Measurements from ENCODE around the gene RAB7B. TPM values are rescaled to one million over a fixed set of nuclear protein-coding genes. Genes with fewer than 3 reads are reported as not detected.

Gene RAB7B
- total RNA-seq, 1 experiment from 2014 or later, result 0.22 TPM

Other genes with a start within 250 kb of the RAB7B start
- 17.7 TPM for gene RAB29, start 227.9 kb downstream of the RAB7B start, total RNA-seq (2021; ENCODE audit: unreplicated experiment)
- 35.9 TPM for gene SLC41A1, start 190.2 kb downstream of the RAB7B start, total RNA-seq (2021; ENCODE audit: unreplicated experiment)
- not detected for gene PM20D1, start 153.3 kb downstream of the RAB7B start, total RNA-seq (2021; ENCODE audit: unreplicated experiment)
- not detected for gene SLC26A9, start 59.9 kb downstream of the RAB7B start, total RNA-seq (2021; ENCODE audit: unreplicated experiment)
- gene CTSE, start 20.5 kb upstream of the RAB7B start, total RNA-seq (2021; ENCODE audit: unreplicated experiment), result 0.12 TPM
- gene RHEX, start 49.8 kb upstream of the RAB7B start, total RNA-seq (2021; ENCODE audit: unreplicated experiment), result not detected
- not detected for gene AVPR1B, start 114.0 kb upstream of the RAB7B start, total RNA-seq (2021; ENCODE audit: unreplicated experiment)
- gene FAM72A, start 199.4 kb upstream of the RAB7B start, total RNA-seq (2021; ENCODE audit: unreplicated experiment), result 23.0 TPM
- gene SRGAP2, start 200.1 kb upstream of the RAB7B start, total RNA-seq (2021; ENCODE audit: unreplicated experiment), result 58.2 TPM